HepG2 (cell line): Measurements from ENCODE around the gene ARTN. TPM values are rescaled to one million over a fixed set of nuclear protein-coding genes. Genes with fewer than 3 reads are reported as not detected.

Source experiments
- EHMT2 ChIP-seq: fragments of 200-600 bp; sonication (generic); IDR thresholded peaks from 2 replicates; pipeline ENCODE4 v1.7.0; 2017; ENCODE audit warnings: antibody characterized with exemption, low read depth, low read length, borderline replicate concordance
- HCFC1 ChIP-seq: fragments of 150-350 bp; IDR thresholded peaks from 2 replicates; pipeline ENCODE4 v1.6.1; 2014; ENCODE audit warnings: low read depth, low read length
- IKZF4 ChIP-seq: sonication (generic); formaldehyde crosslinking; IDR thresholded peaks from 2 replicates; pipeline ENCODE4 v1.5.1; 2020; ENCODE audit warnings: borderline replicate concordance, mild to moderate bottlenecking, low read depth, missing genetic modification reagents; ENCODE audit errors: not compliant biosample characterization
- KDM2A ChIP-seq: sonication (generic); formaldehyde crosslinking; IDR thresholded peaks from 2 replicates; pipeline ENCODE4 v1.4.0; 2020; ENCODE audit warnings: low read depth, missing genetic modification reagents, borderline replicate concordance
- KDM5A ChIP-seq: fragments of 200-600 bp; sonication (generic); IDR thresholded peaks from 2 replicates; pipeline ENCODE4 v1.7.0; 2018; ENCODE audit warnings: antibody characterized with exemption, mild to moderate bottlenecking, low read length, borderline replicate concordance
- MAFF ChIP-seq: IDR thresholded peaks from 2 replicates; pipeline ENCODE4 v1.6.1; 2011; ENCODE audit warnings: low read depth, low read length, improper control_type of control experiment
- MBNL3 ChIP-seq: fragments of 250-450 bp; sonication (Bioruptor Pico); conservative IDR thresholded peaks from 2 replicates; pipeline ENCODE4 v1.8.0; 2022; ENCODE audit warnings: mild to moderate bottlenecking, inconsistent platforms
- NAIF1 ChIP-seq: sonication (generic); formaldehyde crosslinking; IDR thresholded peaks from 2 replicates; pipeline ENCODE4 v1.5.0; 2020; ENCODE audit warnings: mild to moderate bottlenecking, missing genetic modification reagents, borderline replicate concordance
- NFE2 ChIP-seq: sonication (generic); formaldehyde crosslinking; IDR thresholded peaks from 2 replicates; pipeline ENCODE4 v1.4.0; 2020; ENCODE audit warnings: missing genetic modification reagents
- RELA ChIP-seq: sonication (generic); formaldehyde crosslinking; IDR thresholded peaks from 2 replicates; pipeline ENCODE4 v1.4.0; 2020; ENCODE audit warnings: missing genetic modification reagents
- RFX1 ChIP-seq: fragments of 450-650 bp; IDR thresholded peaks from 2 replicates; pipeline ENCODE4 v1.6.1; 2017
- SOX6 ChIP-seq, 2 experiments: fragments of 450-650 bp in 1 of 2; sonication (generic) in 1 of 2; formaldehyde crosslinking in 1 of 2; IDR thresholded peaks; 2 replicates each; pipeline versions ENCODE4 v1.4.0 to v1.6.1; 2017 to 2020; ENCODE audit warnings: antibody characterized with exemption in 1 of 2, mild to moderate bottlenecking in 1 of 2, missing genetic modification reagents in 1 of 2
- SRSF9 ChIP-seq: fragments of 200-400 bp; formaldehyde crosslinking; IDR thresholded peaks from 2 replicates; pipeline ENCODE4 v1.6.1; 2018; ENCODE audit warnings: borderline replicate concordance, mild to moderate bottlenecking, low read depth, low read length; ENCODE audit not compliant: insufficient read depth, poor library complexity, severe bottlenecking
- TBX3 ChIP-seq: fragments of 450-650 bp; IDR thresholded peaks from 2 replicates; pipeline ENCODE4 v1.6.1; 2017; ENCODE audit warnings: antibody characterized with exemption, mild to moderate bottlenecking, inconsistent platforms, borderline replicate concordance
- TOPORS ChIP-seq: sonication (generic); formaldehyde crosslinking; IDR thresholded peaks from 2 replicates; pipeline ENCODE4 v1.8.0; 2023; ENCODE audit warnings: mild to moderate bottlenecking, missing genetic modification reagents
- ZNF430 ChIP-seq: sonication (generic); formaldehyde crosslinking; IDR thresholded peaks from 2 replicates; pipeline ENCODE4 v1.9.0; 2021; ENCODE audit warnings: mild to moderate bottlenecking, missing genetic modification reagents
- ZNF569 ChIP-seq: sonication (generic); formaldehyde crosslinking; IDR thresholded peaks from 2 replicates; pipeline ENCODE4 v1.5.0; 2020; ENCODE audit warnings: mild to moderate bottlenecking, missing genetic modification reagents, moderate library complexity, borderline replicate concordance
- polyA plus RNA-seq, 8 experiments: library from polyadenylated mRNA; depleted of rRNA in 3 of 8; stranded (reverse) in 7 of 8; unstranded in 1 of 8; fragments of >200 nt; fragmentation: Illumina TruSeq in 4 of 8; extraction: Trizol in 4 of 8; gene quantifications; 2 replicates each; pipeline versions ENCODE4 v1.2.1 to v1.2.3, GENCODE V29; 2011 to 2016; ENCODE audit warnings: low read depth in 4 of 8, missing spikeins in 1 of 8, mixed read lengths in 1 of 8; ENCODE audit not compliant: insufficient read depth in 1 of 8
- total RNA-seq, 5 experiments: library from RNA; depleted of rRNA; stranded (reverse); fragments of >200 nt; fragmentation: Illumina TruSeq; extraction: Trizol; gene quantifications; 2 replicates each; pipeline ENCODE4 v1.2.3, GENCODE V29; 2016; ENCODE audit warnings: low read depth in 1 of 5
- TF ChIP-seq, protein P1 (sequence below): IDR thresholded peaks from 2 replicates; pipeline ENCODE4 v1.6.1; 2016; ENCODE audit warnings: mild to moderate bottlenecking, missing biosample characterization, missing genetic modification reagents
- TF ChIP-seq, protein P2 (sequence below): IDR thresholded peaks from 2 replicates; pipeline ENCODE4 v1.6.1; 2016; ENCODE audit warnings: low read depth
- TF ChIP-seq, protein P3 (sequence below): sonication (generic); formaldehyde crosslinking; IDR thresholded peaks from 2 replicates; pipeline ENCODE4 v1.4.0; 2020; ENCODE audit warnings: missing genetic modification reagents, mild to moderate bottlenecking, borderline replicate concordance
- TF ChIP-seq, protein P4 (sequence below): sonication (generic); formaldehyde crosslinking; IDR thresholded peaks from 2 replicates; pipeline ENCODE4 v1.5.0; 2020; ENCODE audit warnings: mild to moderate bottlenecking, missing genetic modification reagents, borderline replicate concordance
- TF ChIP-seq, protein P5 (sequence below): IDR thresholded peaks from 2 replicates; pipeline ENCODE4 v1.6.1; 2016; ENCODE audit warnings: low read depth, borderline replicate concordance

Gene ARTN
- total and polyA plus RNA-seq, 2 of the 13 experiments (the other 11 are each of a cell fraction or from before 2014, with no cell fraction given) = 0.11 to 0.62 TPM

DNA sequence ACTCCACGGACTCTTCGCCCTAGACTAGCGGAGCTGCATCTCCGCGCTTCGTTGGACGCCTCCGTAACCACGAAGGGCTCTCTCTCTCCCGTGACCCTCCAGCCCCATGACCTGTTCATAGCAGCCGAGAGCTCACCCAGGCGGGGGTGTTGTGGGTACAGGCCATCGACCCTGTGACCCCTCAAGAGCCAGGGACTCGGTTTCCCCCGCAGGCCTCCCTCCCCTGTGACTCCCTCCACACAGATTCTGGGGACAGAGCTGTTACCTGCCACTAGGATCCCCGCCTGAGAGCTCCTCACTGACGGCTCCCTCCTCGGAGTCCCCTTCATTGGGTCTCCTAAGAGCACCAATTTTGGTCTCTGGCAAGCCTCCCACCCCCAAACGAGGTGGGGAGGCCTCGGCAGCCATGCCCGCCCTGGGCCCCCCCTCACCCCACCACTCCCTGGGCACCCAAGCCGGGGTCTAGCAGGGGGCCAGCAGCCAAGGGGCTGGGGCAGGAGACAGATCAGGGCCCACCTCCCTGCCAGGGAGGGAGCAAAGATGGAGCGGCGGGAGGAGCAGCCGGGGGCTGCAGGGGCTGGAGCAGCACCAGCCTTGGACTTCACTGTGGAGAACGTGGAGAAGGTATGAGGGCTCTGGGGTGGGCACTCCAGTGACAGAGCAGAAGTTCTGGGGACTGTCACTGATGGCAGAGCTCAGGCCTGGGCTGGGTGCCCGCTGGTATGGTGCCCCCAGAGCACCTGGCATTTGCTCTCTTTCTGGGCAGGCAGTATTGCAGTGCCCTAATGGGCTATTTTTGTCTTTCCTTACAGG, 13.7 kb downstream of the ARTN start (continued):
- TF ChIP-seq SRSF9 (no peak), RFX1 (no peak), IKZF4 (CRISPR knock-in tag) (no peak), EHMT2 (no peak), SOX6 (IDR thresholded peaks at IDR 0.05) (no peak), SOX6 (CRISPR knock-in tag; IDR thresholded peaks at IDR 0.05) (no peak), MAFF (no peak), TBX3 (no peak), NFE2 (no peak), KDM5A (0 out of 2 replicates have a peak, but pooled peaks have one; percentile 26), KDM2A (no peak), HCFC1 (no peak), RELA (CRISPR knock-in tag) (no peak), MBNL3 (CRISPR knock-in tag) (no peak), ZNF430 (CRISPR knock-in tag) (no peak), TOPORS (CRISPR knock-in tag) (0 out of 2 replicates have a peak, but pooled peaks have one; percentile 33), NAIF1 (CRISPR knock-in tag) (no peak), ZNF569 (CRISPR knock-in tag) (peak; percentile 16; the same call in 1 of the 2 replicates)
- TF ChIP-seq, protein P1, sequence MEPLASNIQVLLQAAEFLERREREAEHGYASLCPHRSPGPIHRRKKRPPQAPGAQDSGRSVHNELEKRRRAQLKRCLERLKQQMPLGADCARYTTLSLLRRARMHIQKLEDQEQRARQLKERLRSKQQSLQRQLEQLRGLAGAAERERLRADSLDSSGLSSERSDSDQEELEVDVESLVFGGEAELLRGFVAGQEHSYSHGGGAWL = no peak
- TF ChIP-seq, protein P2, sequence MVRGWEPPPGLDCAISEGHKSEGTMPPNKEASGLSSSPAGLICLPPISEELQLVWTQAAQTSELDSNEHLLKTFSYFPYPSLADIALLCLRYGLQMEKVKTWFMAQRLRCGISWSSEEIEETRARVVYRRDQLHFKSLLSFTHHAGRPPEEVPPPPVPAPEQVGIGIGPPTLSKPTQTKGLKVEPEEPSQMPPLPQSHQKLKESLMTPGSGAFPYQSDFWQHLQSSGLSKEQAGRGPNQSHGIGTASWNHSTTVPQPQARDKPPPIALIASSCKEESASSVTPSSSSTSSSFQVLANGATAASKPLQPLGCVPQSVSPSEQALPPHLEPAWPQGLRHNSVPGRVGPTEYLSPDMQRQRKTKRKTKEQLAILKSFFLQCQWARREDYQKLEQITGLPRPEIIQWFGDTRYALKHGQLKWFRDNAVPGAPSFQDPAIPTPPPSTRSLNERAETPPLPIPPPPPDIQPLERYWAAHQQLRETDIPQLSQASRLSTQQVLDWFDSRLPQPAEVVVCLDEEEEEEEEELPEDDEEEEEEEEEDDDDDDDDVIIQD (CRISPR knock-in tag) = no peak
- TF ChIP-seq, protein P3, sequence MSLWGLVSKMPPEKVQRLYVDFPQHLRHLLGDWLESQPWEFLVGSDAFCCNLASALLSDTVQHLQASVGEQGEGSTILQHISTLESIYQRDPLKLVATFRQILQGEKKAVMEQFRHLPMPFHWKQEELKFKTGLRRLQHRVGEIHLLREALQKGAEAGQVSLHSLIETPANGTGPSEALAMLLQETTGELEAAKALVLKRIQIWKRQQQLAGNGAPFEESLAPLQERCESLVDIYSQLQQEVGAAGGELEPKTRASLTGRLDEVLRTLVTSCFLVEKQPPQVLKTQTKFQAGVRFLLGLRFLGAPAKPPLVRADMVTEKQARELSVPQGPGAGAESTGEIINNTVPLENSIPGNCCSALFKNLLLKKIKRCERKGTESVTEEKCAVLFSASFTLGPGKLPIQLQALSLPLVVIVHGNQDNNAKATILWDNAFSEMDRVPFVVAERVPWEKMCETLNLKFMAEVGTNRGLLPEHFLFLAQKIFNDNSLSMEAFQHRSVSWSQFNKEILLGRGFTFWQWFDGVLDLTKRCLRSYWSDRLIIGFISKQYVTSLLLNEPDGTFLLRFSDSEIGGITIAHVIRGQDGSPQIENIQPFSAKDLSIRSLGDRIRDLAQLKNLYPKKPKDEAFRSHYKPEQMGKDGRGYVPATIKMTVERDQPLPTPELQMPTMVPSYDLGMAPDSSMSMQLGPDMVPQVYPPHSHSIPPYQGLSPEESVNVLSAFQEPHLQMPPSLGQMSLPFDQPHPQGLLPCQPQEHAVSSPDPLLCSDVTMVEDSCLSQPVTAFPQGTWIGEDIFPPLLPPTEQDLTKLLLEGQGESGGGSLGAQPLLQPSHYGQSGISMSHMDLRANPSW (CRISPR knock-in tag) = 0 out of 2 replicates have a peak, but pooled peaks have one; percentile 11
- TF ChIP-seq, protein P4, sequence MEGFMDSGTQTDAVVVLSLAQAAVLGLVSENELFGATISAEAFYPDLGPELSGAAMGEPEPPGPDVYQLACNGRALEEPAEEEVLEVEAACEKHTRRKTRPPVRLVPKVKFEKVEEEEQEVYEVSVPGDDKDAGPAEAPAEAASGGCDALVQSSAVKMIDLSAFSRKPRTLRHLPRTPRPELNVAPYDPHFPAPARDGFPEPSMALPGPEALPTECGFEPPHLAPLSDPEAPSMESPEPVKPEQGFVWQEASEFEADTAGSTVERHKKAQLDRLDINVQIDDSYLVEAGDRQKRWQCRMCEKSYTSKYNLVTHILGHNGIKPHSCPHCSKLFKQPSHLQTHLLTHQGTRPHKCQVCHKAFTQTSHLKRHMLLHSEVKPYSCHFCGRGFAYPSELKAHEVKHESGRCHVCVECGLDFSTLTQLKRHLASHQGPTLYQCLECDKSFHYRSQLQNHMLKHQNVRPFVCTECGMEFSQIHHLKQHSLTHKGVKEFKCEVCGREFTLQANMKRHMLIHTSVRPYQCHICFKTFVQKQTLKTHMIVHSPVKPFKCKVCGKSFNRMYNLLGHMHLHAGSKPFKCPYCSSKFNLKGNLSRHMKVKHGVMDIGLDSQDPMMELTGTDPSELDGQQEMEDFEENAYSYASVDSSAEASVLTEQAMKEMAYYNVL (CRISPR knock-in tag) = no peak
- TF ChIP-seq, protein P5, sequence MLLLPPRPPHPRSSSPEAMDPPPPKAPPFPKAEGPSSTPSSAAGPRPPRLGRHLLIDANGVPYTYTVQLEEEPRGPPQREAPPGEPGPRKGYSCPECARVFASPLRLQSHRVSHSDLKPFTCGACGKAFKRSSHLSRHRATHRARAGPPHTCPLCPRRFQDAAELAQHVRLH (CRISPR knock-in tag) = no peak
